HG02970 (cell line): ENCODE measurements around the gene SPIRE1.

ENCODE experiments used
- ATAC-seq: cut with Tn5 transposase; IDR thresholded peaks from one replicate; pipeline ENCODE4 v1.9.1; 2021; ENCODE audit warnings: mild to moderate bottlenecking, moderate library complexity, moderate number of reproducible peaks; ENCODE audit not compliant: unreplicated experiment, low FRiP score

Gene SPIRE1

GRCh38 chr18:12460874-12461273 lies 197.0 kb downstream of the SPIRE1 start:
- ATAC-seq: no peak

GRCh38 chr18:12458771-12459170 lies 199.1 kb downstream of the SPIRE1 start:
- no peak for ATAC-seq

GRCh38 chr18:12456441-12456840 lies 201.5 kb downstream of the SPIRE1 start:
- ATAC-seq: no peak

GRCh38 chr18:12455496-12455895 lies 202.4 kb downstream of the SPIRE1 start:
- ATAC-seq: no peak

GRCh38 chr18:12452784-12453183 lies 205.1 kb downstream of the SPIRE1 start:
- ATAC-seq: no peak

- ATAC-seq: no peak
Measured at GRCh38 chr18:12451428-12451827, 206.5 kb downstream of the SPIRE1 start.

GRCh38 chr18:12449051-12449785 lies 208.7 kb downstream of the SPIRE1 start:
- no peak for ATAC-seq

- no peak for ATAC-seq
Measured at GRCh38 chr18:12445554-12445953, 212.4 kb downstream of the SPIRE1 start.

- ATAC-seq: no peak
Measured at GRCh38 chr18:12443551-12443950, 214.4 kb downstream of the SPIRE1 start.

- no peak for ATAC-seq
Measured at GRCh38 chr18:12442946-12443345, 215.0 kb downstream of the SPIRE1 start.

- no peak for ATAC-seq
Measured at GRCh38 chr18:12441475-12442034, 216.4 kb downstream of the SPIRE1 start.

- no peak for ATAC-seq
Measured at GRCh38 chr18:12438257-12438656, 219.7 kb downstream of the SPIRE1 start.

- ATAC-seq: no peak
Measured at GRCh38 chr18:12435867-12436266, 222.0 kb downstream of the SPIRE1 start.

GRCh38 chr18:12434541-12434929 lies 223.4 kb downstream of the SPIRE1 start:
- ATAC-seq: no peak

- ATAC-seq: no peak
Measured at GRCh38 chr18:12433829-12434540, 223.9 kb downstream of the SPIRE1 start.

GRCh38 chr18:12432881-12433280 lies 225.0 kb downstream of the SPIRE1 start:
- no peak for ATAC-seq

GRCh38 chr18:12432196-12432595 lies 225.7 kb downstream of the SPIRE1 start:
- no peak for ATAC-seq

- ATAC-seq: no peak
Measured at GRCh38 chr18:12431561-12431960, 226.3 kb downstream of the SPIRE1 start.

GRCh38 chr18:12430137-12430990 lies 227.5 kb downstream of the SPIRE1 start:
- ATAC-seq: no peak

GRCh38 chr18:12429556-12429955 lies 228.4 kb downstream of the SPIRE1 start:
- ATAC-seq: no peak

- ATAC-seq: no peak
Measured at GRCh38 chr18:12428923-12429322, 229.0 kb downstream of the SPIRE1 start.
